GM12878 (cell line): ENCODE results near the gene C1orf232. TPM values are rescaled to one million over a fixed set of nuclear protein-coding genes. Genes with fewer than 3 reads are reported as not detected.

Experiments used
- BCLAF1 ChIP-seq: fragments of 450-650 bp; IDR thresholded peaks from 2 replicates; pipeline ENCODE4 v1.6.1; 2017; ENCODE audit warnings: antibody characterized with exemption, mild to moderate bottlenecking, moderate library complexity
- CBFB ChIP-seq: IDR thresholded peaks from 2 replicates; pipeline ENCODE4 v1.6.1; 2016; ENCODE audit warnings: antibody characterized with exemption, low read depth
- CEBPB ChIP-seq, 2 experiments: fragments of 150-350 bp in 1 of 2; IDR thresholded peaks; 2 replicates each; pipeline ENCODE4 v1.6.1; 2012 to 2014; ENCODE audit warnings: low read depth in 2 of 2, low read length in 2 of 2, borderline replicate concordance in 1 of 2, inconsistent platforms in 1 of 2
- CHD2 ChIP-seq: IDR thresholded peaks from 2 replicates; pipeline ENCODE4 v1.6.1; 2011; ENCODE audit warnings: low read depth, low read length, improper control_type of control experiment, borderline replicate concordance
- EZH2 ChIP-seq: IDR thresholded peaks from 2 replicates; pipeline ENCODE4 v1.6.1; 2012; ENCODE audit warnings: low read depth, mild to moderate bottlenecking, control low read depth, inconsistent platforms, low read length, borderline replicate concordance; ENCODE audit not compliant: control insufficient read depth
- GATAD2B ChIP-seq: fragments of 450-650 bp; conservative IDR thresholded peaks from 2 replicates; pipeline ENCODE4 v1.6.1; 2017; ENCODE audit warnings: low read depth, mild to moderate bottlenecking, moderate library complexity
- HDAC2 ChIP-seq: fragments of 200-600 bp; sonication (generic); IDR thresholded peaks from 2 replicates; pipeline ENCODE4 v1.6.1; 2017
- HSF1 ChIP-seq: fragments of 150-350 bp; IDR thresholded peaks from 2 replicates; pipeline ENCODE4 v1.6.1; 2014; ENCODE audit warnings: mild to moderate bottlenecking, low read depth, low read length
- MYC ChIP-seq: IDR thresholded peaks from 2 replicates; pipeline ENCODE4 v1.6.1; 2011; ENCODE audit warnings: mild to moderate bottlenecking, low read length, moderate library complexity, inconsistent platforms; ENCODE audit not compliant: insufficient read depth, insufficient replicate concordance, insufficient read length, severe bottlenecking
- PAX8 ChIP-seq: fragments of 450-650 bp; IDR thresholded peaks from 2 replicates; pipeline ENCODE4 v1.6.1; 2017; ENCODE audit warnings: mild to moderate bottlenecking, moderate library complexity
- POLR2A ChIP-seq: IDR thresholded peaks from 2 replicates; pipeline ENCODE4 v1.6.1; 2011; ENCODE audit warnings: low read depth, mild to moderate bottlenecking, low read length
- RB1 ChIP-seq: fragments of 450-650 bp; formaldehyde crosslinking; IDR thresholded peaks from 2 replicates; pipeline ENCODE4 v1.6.1; 2017; ENCODE audit warnings: mild to moderate bottlenecking, borderline replicate concordance
- STAT3 ChIP-seq: IDR thresholded peaks from 2 replicates; pipeline ENCODE4 v1.6.1; 2011; ENCODE audit warnings: low read depth, low read length, improper control_type of control experiment
- TAF1 ChIP-seq: IDR thresholded peaks from 2 replicates; pipeline ENCODE4 v1.6.1; 2011; ENCODE audit warnings: mild to moderate bottlenecking, low read depth, low read length, borderline replicate concordance
- ZNF217 ChIP-seq: fragments of 450-650 bp; IDR thresholded peaks from 2 replicates; pipeline ENCODE4 v1.6.1; 2017; ENCODE audit warnings: antibody characterized with exemption, mild to moderate bottlenecking
- polyA plus RNA-seq, 11 experiments: library from polyadenylated mRNA; depleted of rRNA in 4 of 11; unstranded in 6 of 11; stranded (reverse) in 5 of 11; fragments of >200 nt; fragmentation: Nextera tagmentation in 4 of 11; fragmentation: Illumina TruSeq in 1 of 11; extraction: Ambion mirVana in 4 of 11; extraction: Trizol in 1 of 11; gene quantifications; 1 replicate in 1 of 11; 2 replicates in 10 of 11; pipeline versions ENCODE4 v1.2.1 to v1.2.3, GENCODE V29; 2011 to 2016; ENCODE audit warnings: inconsistent platforms in 2 of 11, missing spikeins in 2 of 11, low read depth in 1 of 11
- total RNA-seq, 4 experiments: library from RNA; depleted of rRNA in 3 of 4; stranded (reverse); fragments of >200 nt in 3 of 4; fragmentation: Illumina TruSeq in 1 of 4; extraction: Trizol in 1 of 4; gene quantifications; 2 replicates each; pipeline versions ENCODE4 v1.2.1 to v1.2.3, GENCODE V29; 2013 to 2021
- TF ChIP-seq, protein P1 (sequence below), 3 experiments: IDR thresholded peaks in 2 of 3; conservative IDR thresholded peaks in 1 of 3; 2 replicates each; pipeline ENCODE4 v1.5.1; 2011; ENCODE audit warnings: low read depth in 3 of 3, low read length in 3 of 3, mild to moderate bottlenecking in 3 of 3, control low read depth in 2 of 3, moderate library complexity in 2 of 3, inconsistent platforms in 1 of 3, mixed read lengths in 1 of 3; ENCODE audit not compliant: control insufficient read depth in 2 of 3, insufficient read depth in 1 of 3; ENCODE audit errors: extremely low read depth in 1 of 3
- TF ChIP-seq, protein P2 (sequence below): IDR thresholded peaks from 2 replicates; pipeline ENCODE4 v1.6.1; 2012; ENCODE audit warnings: mild to moderate bottlenecking, low read depth, low read length

Gene C1orf232
- total and polyA plus RNA-seq, 10 of the 15 experiments (the other 5 are each of a cell fraction or from before 2014, with no cell fraction given): not detected

DNA sequence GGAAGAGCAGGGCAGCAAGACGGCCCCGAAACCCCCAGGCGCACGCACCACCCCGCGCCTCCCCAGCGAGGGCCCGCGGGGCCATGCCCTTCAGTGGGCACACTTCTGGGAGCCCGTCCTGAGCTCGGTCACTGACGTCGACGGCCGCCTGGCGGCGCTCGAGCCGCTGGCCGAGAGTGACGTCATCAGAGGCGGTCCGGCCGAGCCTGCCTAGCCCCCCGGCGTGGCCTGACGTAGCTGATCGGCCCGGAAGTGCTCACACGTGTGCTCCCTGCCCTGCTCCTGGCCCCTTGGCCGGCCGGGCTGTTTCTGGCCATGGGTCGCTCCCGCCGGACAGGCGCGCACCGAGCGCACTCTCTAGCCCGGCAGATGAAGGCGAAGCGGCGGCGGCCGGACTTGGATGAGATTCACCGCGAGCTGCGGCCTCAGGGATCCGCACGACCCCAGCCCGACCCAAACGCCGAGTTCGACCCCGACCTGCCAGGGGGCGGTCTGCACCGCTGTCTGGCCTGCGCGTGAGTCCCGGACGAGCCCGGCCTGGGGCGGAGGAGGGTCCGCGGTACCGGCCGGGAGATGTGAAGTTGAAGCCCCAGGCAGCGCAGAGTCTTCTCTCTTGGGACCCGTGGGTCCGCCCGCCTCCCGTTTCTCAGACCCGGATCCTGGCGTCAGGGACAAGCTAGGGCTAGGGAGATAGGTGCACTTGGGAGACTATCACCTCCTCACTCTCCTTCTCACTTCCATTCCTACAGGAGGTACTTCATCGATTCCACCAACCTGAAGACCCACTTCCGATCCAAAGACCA is 1.1 kb upstream of the C1orf232 start, which contains the start of gene ZNF593 (continued):
- TF ChIP-seq GATAD2B: peak; percentile 93; the same call in 1 of the 2 replicates
- TF ChIP-seq, protein P1, sequence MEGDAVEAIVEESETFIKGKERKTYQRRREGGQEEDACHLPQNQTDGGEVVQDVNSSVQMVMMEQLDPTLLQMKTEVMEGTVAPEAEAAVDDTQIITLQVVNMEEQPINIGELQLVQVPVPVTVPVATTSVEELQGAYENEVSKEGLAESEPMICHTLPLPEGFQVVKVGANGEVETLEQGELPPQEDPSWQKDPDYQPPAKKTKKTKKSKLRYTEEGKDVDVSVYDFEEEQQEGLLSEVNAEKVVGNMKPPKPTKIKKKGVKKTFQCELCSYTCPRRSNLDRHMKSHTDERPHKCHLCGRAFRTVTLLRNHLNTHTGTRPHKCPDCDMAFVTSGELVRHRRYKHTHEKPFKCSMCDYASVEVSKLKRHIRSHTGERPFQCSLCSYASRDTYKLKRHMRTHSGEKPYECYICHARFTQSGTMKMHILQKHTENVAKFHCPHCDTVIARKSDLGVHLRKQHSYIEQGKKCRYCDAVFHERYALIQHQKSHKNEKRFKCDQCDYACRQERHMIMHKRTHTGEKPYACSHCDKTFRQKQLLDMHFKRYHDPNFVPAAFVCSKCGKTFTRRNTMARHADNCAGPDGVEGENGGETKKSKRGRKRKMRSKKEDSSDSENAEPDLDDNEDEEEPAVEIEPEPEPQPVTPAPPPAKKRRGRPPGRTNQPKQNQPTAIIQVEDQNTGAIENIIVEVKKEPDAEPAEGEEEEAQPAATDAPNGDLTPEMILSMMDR (IDR thresholded peaks at IDR 0.05 in 2 of 3, conservative IDR thresholded peaks at IDR 0.05 in 1 of 3; ENCODE audit: control insufficient read depth in 2 of 3, extremely low read depth in 1 of 3, insufficient read depth in 1 of 3, low read depth in 3 of 3, low read length in 3 of 3): peak; percentile 93 to 98 (median 95)
- TF ChIP-seq CHD2: peak; percentile 60
- TF ChIP-seq BCLAF1: no peak
- peak; percentile 92 for TF ChIP-seq POLR2A
- TF ChIP-seq MYC: peak; percentile 54
- no peak for TF ChIP-seq ZNF217
- no peak for TF ChIP-seq STAT3
- TF ChIP-seq, protein P2, sequence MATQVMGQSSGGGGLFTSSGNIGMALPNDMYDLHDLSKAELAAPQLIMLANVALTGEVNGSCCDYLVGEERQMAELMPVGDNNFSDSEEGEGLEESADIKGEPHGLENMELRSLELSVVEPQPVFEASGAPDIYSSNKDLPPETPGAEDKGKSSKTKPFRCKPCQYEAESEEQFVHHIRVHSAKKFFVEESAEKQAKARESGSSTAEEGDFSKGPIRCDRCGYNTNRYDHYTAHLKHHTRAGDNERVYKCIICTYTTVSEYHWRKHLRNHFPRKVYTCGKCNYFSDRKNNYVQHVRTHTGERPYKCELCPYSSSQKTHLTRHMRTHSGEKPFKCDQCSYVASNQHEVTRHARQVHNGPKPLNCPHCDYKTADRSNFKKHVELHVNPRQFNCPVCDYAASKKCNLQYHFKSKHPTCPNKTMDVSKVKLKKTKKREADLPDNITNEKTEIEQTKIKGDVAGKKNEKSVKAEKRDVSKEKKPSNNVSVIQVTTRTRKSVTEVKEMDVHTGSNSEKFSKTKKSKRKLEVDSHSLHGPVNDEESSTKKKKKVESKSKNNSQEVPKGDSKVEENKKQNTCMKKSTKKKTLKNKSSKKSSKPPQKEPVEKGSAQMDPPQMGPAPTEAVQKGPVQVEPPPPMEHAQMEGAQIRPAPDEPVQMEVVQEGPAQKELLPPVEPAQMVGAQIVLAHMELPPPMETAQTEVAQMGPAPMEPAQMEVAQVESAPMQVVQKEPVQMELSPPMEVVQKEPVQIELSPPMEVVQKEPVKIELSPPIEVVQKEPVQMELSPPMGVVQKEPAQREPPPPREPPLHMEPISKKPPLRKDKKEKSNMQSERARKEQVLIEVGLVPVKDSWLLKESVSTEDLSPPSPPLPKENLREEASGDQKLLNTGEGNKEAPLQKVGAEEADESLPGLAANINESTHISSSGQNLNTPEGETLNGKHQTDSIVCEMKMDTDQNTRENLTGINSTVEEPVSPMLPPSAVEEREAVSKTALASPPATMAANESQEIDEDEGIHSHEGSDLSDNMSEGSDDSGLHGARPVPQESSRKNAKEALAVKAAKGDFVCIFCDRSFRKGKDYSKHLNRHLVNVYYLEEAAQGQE: no peak
- TF ChIP-seq HDAC2: no peak
- 0 out of 2 replicates have a peak, but pooled peaks have one; percentile 57 for TF ChIP-seq RB1
- no peak for TF ChIP-seq HSF1
- TF ChIP-seq TAF1: 0 out of 2 replicates have a peak, but pooled peaks have one; percentile 25
- no peak for TF ChIP-seq CEBPB (IDR thresholded peaks at IDR 0.05; ENCODE audit: borderline replicate concordance in 1 of 2, low read depth in 2 of 2, low read length in 2 of 2)
- TF ChIP-seq EZH2: no peak
- TF ChIP-seq PAX8: no peak
- TF ChIP-seq CBFB: no peak
